ENCODE measurements around the gene MELTF.

The MELTF gene

GRCh38 chr3:197024881-197025735 lies 4.5 kb downstream of the MELTF start:
- H3K27ac ChIP-seq: no peak overlapping the region
- no peak for TF ChIP-seq CTCF (conservative IDR thresholded peaks at IDR 0.05; ENCODE audit: low read depth, low read length)
- no peak overlapping the region for H2AFZ ChIP-seq (ENCODE audit: low read depth)
- no peaks in the 10 kb centered on the region for H3K36me3 ChIP-seq (ENCODE audit: insufficient read depth)
- H3K79me2 ChIP-seq (ENCODE audit: insufficient read depth, low read depth): no peaks in the 10 kb centered on the region
- H3K4me1 ChIP-seq (ENCODE audit: low read depth, poor library complexity, severe bottlenecking): peaks cover 4% of the 10 kb centered on the region
- no peak overlapping the region for H3K9ac ChIP-seq
- no peaks in the 10 kb centered on the region for H4K20me1 ChIP-seq (ENCODE audit: insufficient read depth)
- H3K4me3 ChIP-seq (IDR thresholded peaks at IDR 0.05; ENCODE audit: insufficient read depth, low read depth, low read length): no peak overlapping the region
- H3K27me3 ChIP-seq (ENCODE audit: insufficient read depth, low read depth): no peaks in the 10 kb centered on the region
- no peak overlapping the region for H3K4me2 ChIP-seq

GRCh38 chr3:197023998-197024651 lies 5.5 kb downstream of the MELTF start:
- Histone ChIP-seq H3K27ac (no peak overlapping the region), H3K4me3 (IDR thresholded peaks at IDR 0.05; ENCODE audit: insufficient read depth, low read depth, low read length) (no peak overlapping the region), H3K27me3 (ENCODE audit: insufficient read depth, low read depth) (no peaks in the 10 kb centered on the region), H2AFZ (ENCODE audit: low read depth) (no peak overlapping the region), H3K79me2 (ENCODE audit: insufficient read depth, low read depth) (no peaks in the 10 kb centered on the region), H3K36me3 (ENCODE audit: insufficient read depth) (no peaks in the 10 kb centered on the region), H3K4me1 (ENCODE audit: low read depth, poor library complexity, severe bottlenecking) (peaks cover 4% of the 10 kb centered on the region), H3K9ac (no peak overlapping the region), H3K4me2 (no peak overlapping the region), H4K20me1 (ENCODE audit: insufficient read depth) (no peaks in the 10 kb centered on the region)
- no peak for TF ChIP-seq CTCF (conservative IDR thresholded peaks at IDR 0.05; ENCODE audit: low read depth, low read length)

- H3K4me3 ChIP-seq (IDR thresholded peaks at IDR 0.05; ENCODE audit: insufficient read depth, low read depth, low read length): no peak overlapping the region
- H4K20me1 ChIP-seq (ENCODE audit: insufficient read depth): no peaks in the 10 kb centered on the region
- H3K4me1 ChIP-seq (ENCODE audit: low read depth, poor library complexity, severe bottlenecking): peaks cover under 1% of the 10 kb centered on the region
- no peak for TF ChIP-seq CTCF (conservative IDR thresholded peaks at IDR 0.05; ENCODE audit: low read depth, low read length)
- no peaks in the 10 kb centered on the region for H3K79me2 ChIP-seq (ENCODE audit: insufficient read depth, low read depth)
- no peak overlapping the region for H3K27ac ChIP-seq
- H3K4me2 ChIP-seq: no peak overlapping the region
- no peak overlapping the region for H3K9ac ChIP-seq
- no peaks in the 10 kb centered on the region for H3K27me3 ChIP-seq (ENCODE audit: insufficient read depth, low read depth)
- no peak overlapping the region for H2AFZ ChIP-seq (ENCODE audit: low read depth)
- H3K36me3 ChIP-seq (ENCODE audit: insufficient read depth): no peaks in the 10 kb centered on the region
Measured at GRCh38 chr3:197023241-197023997, 6.2 kb downstream of the MELTF start.

GRCh38 chr3:197022405-197023231 lies 7.0 kb downstream of the MELTF start:
- Histone ChIP-seq H3K4me1 (ENCODE audit: low read depth, poor library complexity, severe bottlenecking) (no peaks in the 10 kb centered on the region), H3K4me3 (IDR thresholded peaks at IDR 0.05; ENCODE audit: insufficient read depth, low read depth, low read length) (no peak overlapping the region), H3K27ac (no peak overlapping the region), H3K36me3 (ENCODE audit: insufficient read depth) (no peaks in the 10 kb centered on the region), H3K4me2 (no peak overlapping the region), H3K9ac (no peak overlapping the region), H2AFZ (ENCODE audit: low read depth) (no peak overlapping the region), H3K27me3 (ENCODE audit: insufficient read depth, low read depth) (no peaks in the 10 kb centered on the region), H4K20me1 (ENCODE audit: insufficient read depth) (no peaks in the 10 kb centered on the region), H3K79me2 (ENCODE audit: insufficient read depth, low read depth) (no peaks in the 10 kb centered on the region)
- no peak for TF ChIP-seq CTCF (conservative IDR thresholded peaks at IDR 0.05; ENCODE audit: low read depth, low read length)
